Stimulated activated naive CD4-positive, alpha-beta T cell (primary cell): Measurements from ENCODE around the gene RUFY3.
"Not testable (repeated sequence)": the region's sequence is repeated elsewhere in the genome, so short reads cannot be mapped to it uniquely, and the experiment has no call there.

Source experiments
- DNase-seq, 6 experiments: peaks; one replicate each; lab custom pipeline; 2025; lab: John Stamatoyannopoulos, UW

The RUFY3 gene

DNA sequence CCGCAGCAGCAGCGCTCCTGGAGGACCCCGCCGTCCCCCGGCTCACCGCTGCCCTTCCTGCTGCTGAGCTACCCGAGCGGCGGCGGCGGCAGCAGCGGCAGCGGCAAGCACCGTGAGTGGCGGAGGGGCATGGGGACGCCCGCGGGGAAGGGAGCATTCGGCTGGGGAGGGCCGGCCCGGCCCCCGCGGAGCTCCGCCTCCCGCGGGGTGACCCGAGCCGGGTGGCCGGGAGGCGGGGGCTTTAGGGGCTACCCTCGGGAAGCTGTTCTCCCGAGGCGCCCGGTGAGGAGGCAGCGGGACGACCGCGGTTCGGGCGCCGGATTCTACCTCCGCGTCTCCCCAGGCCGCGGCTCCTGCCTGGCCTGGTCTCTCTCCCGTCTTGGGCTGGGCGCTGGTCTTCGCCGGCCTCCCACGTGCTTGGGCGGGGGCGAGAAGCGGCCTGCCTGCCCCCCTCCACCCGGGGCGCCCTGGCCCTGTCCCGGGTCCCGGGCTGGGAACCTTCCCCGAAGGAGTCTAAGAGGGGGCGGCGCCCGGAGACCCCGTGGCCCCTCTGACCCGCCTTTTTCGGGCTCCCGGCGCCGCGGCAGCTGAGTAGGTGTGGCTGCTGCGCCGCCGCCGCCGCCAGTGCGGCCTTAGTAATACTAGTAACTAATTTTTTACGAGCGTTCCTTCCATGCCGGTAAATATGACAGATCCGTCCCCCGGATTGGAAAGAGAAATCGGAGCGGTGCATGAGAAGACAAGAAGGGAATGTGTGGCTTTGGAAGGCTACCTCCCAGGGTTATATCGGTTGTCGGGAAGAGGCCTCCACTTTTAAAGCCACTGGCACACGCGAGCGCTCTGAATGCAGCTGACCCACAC lies 16.4 kb upstream of the RUFY3 start:
- peak; percentile 56 to 84 (median 70) for DNase-seq

DNA sequence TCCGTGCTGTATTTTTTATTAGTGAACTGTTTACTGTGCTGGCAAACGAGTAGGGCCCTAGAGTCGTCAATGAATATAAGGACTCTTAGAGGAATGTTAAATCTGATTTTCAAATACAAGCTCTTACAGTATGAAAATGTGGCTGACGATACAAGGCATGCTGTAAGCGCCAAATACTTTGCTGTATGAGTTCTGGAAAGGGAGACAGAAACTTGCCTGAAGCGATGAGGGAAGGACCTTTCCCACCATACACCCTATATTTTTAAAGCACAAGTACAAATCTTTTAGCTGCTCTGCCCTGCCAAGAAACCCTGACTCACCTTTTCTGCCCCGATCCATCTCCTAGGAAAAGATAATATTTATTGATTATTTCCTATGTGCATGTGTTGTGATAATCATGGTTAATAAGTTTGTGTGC lies 15.7 kb upstream of the RUFY3 start:
- peak in 1 of 6 experiments; percentile 24 for DNase-seq

DNA sequence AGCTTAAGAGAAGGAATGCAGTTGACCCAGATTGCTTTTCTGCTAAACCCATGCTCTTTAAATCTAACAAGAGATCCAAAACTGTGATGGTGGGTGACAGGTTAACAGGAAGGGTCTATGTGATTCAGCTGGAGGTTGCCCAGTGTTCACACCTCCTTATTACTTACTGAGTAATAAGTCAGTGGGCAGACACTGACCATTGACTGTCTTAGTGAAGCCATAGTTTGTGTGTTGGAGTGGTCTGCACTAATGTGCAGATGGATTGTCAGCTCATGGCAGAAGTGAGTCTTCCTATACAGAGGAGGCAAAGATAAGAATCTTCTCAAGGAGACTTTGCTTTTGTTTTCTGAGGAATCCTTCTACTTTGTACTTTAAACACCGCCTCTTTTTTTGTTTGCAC lies 15.2 kb upstream of the RUFY3 start:
- no peak for DNase-seq

DNA sequence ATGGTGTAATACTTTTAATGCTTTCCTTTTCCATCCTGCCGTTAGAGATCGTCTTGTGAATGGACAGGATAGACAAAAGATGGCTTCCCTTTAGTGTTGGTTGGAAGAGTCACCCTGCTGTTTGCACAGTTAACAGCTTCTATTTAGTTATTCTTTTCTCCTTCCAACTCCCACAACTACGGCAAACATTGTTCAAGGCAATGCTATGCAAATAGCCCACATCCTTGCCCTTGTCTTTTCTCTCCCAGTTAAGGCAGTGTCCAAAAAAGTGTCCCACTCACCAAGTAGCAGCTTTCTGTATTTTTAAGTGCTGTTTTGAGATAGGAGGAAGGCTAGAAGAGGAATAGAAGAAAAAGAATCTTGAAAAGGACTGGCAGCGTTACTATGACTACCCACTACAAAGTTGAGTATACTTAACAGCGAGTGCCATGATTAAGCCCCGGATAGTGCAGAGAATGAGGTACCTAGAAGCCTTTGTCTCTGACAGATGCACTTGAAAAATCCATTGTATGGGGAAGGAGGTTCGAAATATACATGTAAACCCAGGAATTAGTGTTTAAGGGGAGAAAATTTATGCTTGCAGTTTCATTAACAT lies 12.1 kb upstream of the RUFY3 start:
- DNase-seq, result no peak

DNA sequence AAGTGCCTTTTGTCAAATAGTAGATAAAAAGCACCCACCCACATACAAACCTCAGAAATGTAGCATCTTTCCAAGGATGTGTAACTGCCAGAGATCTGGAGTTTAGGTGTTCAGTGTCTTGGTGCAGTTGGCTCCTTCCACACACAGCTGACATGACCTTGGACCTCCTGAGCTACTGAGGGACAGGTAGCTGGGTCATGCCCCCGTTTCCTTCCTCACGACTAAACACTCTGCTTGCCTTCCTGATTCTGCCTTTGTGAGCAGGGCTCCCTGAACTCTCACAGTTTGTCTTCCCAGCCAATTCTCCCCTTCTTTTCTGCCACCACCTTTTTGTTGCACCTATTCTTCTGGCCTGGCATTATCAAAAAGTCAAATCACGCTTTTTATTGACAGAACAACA lies 10.2 kb upstream of the RUFY3 start:
- DNase-seq, result no peak

DNA sequence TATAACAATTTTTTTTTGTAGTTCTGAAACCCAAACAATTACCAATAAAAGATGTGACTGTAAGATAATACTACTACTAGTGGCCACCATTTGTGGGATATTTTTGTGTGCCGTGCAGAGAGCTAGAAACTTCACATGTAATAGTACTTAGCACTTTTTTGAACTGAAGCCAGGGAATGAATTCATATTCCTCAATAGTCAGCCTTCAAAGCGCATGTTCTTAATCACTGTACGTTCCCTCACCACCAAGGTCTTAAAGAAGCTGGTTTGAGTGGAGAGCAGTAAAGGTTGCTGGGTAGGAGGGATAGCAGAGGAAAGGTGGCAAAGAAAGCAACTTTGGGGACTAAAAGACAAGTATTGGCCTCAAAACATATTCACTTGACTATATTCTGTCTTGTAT lies 9.6 kb upstream of the RUFY3 start:
- DNase-seq, result no peak

DNA sequence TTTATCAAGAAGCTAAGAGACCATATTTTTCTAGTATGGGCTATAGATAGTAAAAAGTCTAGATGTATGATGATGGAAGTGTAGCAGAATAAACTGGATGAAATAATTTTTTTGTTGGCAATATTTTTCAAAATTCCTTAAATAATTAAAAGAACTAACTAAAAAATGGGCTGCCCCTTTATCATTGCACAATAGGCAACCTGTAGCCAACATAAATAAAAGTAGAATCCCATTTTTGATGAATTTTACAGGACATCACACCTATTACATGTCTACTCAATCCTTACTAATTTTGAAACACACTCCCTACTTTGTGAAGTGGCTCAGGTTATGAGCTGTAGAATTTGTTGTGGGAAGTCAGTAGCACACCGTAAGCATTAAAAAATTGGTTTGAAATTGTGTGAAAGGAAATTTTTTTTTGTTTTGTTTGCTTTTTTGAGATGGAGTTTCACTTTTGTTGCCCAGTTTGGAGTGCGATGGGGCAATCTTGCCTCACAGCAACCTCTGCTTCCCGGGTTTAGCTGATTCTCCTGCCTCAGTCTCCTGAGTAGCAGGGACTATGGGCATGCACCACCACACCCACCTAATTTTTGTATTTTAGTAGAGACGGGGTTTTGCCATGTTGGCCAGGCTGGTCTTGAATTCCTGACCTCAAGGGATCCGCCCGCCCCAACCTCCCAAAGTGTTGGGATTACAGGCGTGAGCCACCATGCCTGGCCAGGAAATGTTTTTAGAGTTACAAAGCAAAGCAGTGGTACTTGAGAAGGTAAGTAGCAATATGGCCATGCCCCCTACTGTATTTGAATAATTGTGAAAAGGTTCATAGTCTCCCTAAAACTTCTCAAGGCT lies 8.9 kb upstream of the RUFY3 start:
- DNase-seq, result no peak

DNA sequence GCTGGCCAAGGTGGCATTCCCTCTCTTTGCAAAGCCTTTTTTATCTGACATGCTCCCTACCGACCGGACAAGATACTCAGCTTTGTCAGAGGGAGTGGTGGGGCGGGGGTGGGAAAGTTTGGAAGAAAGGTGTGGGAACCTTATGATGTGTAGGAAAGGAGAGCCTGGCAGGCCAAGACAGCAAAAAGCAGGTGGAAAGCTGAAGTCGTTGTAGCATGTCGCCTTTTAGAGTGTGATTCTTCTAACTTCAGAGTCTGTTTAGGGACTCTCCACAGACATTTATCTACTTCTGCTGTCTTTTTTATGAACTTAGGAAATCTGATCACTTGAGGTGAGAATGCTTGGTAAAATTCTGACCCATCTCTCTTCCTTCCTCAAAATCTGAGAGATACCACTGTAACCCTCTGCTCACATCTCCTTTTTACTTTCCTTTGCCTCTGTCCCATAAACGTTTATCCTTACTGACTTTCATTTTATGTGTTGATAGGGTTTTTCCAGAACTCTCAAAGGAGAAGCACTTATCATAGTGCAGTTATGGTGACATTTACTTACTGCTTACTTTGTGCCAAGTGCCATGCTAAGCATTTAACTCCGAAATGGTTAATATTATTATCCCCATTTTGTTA lies 8.2 kb upstream of the RUFY3 start:
- no peak for DNase-seq

DNA sequence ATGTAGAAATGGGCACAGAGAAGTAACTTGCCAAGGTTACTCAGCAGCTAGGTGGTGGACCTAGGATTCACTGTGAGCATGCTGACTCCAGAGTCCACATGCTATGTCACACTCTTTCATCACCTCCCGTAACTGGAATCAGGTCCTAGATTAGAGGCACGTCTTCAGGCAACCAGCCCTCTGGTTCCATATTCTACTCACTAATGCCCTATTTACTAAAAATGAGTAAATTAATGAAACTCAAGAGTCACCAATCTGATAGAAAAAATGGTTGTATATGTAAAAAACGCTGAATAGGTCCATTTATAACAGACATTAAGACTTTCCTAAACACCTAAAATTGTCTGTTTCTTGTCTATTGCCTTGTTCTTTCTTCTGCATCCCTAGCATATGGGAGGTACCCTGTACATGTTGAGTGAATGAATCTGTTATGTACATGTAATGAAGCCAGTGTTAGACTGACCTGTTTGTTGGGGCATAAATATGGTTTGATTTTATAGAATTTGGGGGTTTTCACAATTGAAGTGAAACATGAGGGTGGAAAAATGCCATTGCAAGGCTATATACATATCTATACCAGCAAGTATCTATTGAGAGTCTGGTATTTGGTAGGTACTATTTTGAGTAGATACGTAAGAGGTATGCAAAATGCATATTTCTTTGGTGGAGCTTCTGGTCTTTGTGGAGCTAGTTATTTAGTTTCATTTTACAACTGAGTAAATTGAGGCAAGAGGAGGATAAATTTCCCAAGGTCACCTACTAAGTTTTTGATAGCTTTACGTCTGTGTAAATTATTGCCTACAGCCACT lies 7.5 kb upstream of the RUFY3 start:
- no peak for DNase-seq

DNA sequence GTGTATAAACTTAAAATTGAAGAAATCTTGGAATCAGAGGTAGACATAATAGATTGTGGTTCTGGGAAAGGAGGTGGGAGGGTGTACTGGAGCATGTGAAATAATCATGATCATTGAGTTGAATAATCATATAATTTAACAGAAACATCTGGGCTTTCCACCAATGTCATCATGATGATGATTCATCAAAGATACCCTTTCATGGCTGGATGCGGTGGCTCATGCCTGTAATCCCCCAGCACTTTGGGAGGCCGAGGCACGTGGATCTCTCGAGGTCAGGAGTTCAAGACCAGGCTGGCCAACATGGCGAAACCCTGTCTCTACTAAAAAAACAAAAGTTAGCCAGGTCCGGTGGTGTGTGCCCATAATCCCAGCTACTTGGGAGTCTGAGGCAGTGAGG lies 6.7 kb upstream of the RUFY3 start:
- no peak for DNase-seq

DNA sequence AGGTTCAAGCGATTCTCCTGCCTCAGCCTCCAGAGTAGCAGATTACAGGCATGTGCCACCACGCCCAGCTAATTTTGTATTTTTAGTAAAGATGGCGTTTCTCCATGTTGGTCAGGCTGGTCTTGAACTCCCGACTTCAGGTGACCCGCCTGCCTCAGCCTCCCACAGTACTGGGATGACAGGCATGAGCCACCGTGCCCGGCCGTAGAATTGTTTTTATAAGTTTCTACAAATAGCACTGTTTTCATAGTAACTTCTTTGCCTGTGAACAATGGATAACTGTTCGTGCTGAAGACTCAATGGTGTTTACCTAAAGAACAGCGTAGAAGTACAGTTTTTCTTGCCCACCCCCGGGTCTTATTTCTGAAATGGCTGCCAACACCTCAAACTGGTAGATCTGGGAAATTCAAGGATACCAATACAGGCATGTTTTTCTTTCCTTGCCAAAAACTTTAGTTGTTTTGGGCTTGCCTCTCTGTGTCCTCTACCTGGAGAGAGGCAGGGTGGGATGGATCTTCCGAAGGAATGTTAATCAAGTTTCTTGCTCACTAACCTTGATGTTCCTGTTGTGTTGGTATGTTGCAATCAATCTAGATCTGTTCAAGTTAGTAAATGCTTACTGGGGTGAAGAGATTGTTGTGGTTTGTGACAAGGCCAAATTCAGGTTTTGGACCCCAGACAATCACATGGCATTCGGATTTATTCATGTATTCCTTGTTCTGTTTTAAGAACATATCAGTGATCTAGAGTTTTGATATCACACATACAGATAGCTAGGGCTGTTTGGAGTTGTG lies 2.8 kb upstream of the RUFY3 start:
- no peak for DNase-seq

DNA sequence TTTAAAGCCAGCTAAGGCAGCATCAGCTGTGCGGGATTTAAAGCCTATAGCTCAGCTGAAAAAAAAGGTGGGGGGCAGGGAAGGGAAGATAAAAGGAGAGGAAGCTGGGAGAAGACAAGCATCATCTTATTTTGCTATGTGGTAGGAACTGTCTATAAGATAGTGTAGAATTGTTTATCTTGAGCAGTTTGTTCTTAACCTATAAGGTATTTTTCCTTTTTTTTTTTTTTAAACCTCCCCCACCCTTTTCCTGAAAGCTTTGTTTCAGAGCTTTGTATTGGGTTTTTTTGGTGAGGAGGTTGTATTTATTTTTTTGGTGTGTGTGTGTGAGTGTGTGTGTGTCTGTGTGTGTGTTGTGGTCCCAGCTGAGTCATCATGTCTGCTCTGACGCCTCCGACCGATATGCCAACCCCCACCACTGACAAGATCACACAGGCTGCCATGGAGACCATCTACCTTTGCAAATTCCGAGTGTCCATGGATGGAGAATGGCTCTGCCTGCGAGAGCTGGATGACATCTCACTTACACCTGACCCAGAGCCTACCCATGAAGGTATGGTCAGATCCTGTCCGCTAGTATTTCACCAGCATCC lies 531 bp downstream of the RUFY3 start:
- DNase-seq, result peak; percentile 5 to 23 (median 18)

DNA sequence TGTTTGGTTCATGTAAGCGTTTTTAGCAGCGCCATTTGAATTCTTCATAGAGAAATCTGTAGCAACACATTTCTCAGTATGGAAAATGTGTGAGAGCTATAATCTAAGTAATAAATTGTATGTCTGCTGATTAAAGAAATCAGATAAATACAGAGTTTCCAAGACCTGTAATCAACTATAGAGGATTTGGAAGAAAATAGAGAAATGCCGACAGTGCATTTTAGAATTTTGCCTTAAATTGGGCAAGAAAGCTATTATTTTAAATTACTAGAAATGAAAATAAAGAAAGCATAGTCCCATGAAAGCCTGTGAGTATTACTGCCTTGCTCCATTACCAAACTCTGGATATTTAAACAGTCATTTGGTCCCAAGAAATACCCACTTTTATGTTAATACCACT lies 2.7 kb downstream of the RUFY3 start:
- no peak for DNase-seq

DNA sequence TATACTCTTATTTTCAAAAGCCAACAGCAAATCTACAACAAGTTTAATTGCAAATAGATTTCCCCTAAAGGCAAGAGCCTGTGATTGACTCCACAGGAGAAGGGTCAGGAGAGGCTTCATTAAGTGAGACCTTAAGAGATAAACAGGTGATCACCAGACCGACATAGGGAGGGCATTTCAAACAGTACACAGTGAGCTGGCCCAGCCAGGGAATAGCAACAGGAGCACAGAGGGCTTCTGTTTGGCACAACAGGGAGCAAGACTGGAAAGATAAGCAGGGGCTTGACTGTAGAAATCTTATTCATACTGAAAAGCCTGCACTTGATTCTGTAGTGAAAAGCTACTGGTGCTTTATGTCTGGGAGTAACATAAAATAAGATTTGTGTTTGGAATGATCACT lies 3.9 kb downstream of the RUFY3 start:
- no peak for DNase-seq

DNA sequence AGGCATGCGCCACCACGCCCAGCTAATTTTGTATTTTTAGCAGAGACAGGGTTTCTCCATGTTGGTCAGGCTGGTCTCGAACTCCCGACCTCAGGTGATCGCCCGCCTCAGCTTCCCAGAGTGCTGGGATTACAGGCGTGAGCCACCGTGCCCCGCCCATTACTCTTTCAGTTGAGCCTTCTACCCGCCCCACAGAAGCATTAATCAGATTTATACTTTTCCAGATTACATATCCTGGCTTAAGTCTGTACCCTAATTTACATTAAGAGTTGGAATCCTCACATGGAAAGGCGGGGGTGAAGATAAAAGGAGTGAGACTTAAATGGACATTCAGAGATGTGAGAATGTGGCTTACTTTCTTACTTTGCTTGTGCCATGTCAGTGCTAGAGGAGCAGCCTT lies 4.8 kb downstream of the RUFY3 start:
- DNase-seq, result not testable (repeated sequence)

DNA sequence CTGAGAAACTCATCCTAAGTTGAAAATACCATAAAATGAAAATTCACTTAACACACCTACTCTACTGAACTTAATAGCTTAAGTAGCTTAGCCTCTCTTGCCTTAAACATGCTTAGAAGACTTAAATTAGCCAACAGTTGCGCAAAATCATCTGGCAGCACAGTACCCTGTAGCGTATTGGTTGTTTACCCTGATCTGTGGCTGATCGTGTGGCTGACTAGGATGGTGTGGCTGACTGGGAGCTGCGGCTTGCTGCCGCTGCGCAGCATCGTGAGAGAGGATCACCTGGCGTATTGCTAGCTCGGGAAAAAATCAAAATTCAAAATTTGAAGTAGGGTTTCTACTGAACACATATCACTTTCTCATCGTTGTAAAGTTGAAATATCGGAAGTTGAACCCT lies 6.3 kb downstream of the RUFY3 start:
- no peak for DNase-seq

DNA sequence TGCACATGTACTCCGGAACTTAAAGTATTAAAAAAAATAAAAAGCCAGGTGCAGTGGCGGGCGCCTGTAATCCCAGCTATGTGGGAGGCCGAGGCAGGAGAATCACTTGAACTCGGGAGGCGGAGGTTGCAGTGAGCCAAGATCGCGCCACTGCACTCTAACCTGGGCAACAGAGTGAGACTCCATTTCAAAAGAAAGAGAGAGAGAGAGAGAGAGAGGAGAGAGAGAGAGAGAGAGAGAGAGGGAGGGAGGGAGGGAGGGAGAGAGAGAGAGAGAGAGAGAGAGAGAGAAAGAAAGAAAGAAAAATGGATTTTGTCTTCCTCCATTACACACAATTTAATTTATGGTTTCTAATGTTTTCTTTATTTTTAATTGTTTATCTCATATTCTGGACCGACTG lies 11.1 kb downstream of the RUFY3 start:
- DNase-seq, result not testable (repeated sequence)

DNA sequence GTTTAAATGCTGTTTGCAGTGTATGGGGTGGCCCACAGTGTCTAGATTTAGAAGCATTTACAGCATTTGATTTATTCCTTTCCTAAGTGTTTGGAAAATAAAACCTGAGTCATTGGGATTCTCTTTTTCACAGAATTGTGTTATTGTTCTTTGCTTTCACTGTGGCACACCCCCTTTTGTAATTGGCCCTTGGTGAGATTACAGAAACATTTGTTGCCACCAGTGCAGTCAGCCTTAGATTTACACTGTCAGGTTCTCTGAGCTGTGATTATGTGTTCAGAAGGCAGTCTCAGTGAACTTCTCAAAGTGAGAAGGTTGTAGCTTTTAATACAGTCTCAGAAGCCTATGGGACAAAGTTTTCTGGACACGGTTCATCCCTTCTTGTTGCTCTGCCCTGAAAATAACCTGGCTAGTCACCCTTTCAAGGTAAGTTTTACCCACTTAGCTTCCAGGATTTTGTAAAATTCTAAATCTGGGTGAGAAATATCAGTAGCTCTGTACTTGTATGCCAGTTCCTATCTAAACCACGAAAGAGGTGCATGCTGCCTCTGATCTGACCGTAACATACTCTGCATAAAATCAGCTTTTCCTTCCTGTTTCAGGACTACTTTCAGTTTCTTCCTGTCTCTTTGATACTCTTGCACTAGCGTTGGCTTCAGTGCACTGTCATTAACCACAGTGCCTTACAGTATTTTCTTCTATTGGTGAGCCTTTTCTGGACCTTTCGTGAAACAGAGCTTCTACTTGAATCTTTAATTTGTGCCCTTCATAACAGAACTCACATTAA lies 12.6 kb downstream of the RUFY3 start:
- DNase-seq, result peak in 5 of 6 experiments; percentile 2 to 73 (median 54)

DNA sequence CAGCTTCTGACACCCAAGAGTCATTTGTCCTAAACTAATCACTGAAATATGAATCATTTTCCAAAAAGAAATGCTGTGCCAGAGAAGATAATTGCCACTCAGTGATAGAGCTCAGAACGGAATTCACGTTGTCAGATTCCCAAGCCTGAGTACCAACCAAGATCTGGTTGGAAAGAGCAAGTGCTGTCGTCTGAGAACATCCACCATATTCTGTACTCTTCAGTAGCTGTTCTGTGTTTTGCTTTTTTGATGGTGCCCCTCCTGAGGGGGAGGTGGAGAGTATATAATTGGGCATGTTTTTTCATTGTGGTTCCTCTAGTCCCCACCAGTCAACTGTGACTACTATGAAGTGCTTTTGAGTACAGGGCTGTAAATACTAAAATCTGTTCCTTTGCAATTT lies 13.2 kb downstream of the RUFY3 start:
- peak in 1 of 6 experiments; percentile 19 for DNase-seq
